GM18861 (cell line): ENCODE measurements around the gene PEX10.

Experiments used
- ATAC-seq: cut with Tn5 transposase; IDR thresholded peaks from one replicate; pipeline ENCODE4 v1.9.1; 2021; ENCODE audit not compliant: unreplicated experiment

The PEX10 gene

GRCh38 chr1:2354511-2355372, 57.6 kb downstream of the PEX10 start:
- ATAC-seq, result no peak
